ENCODE measurements around the gene METTL9. TPM values are rescaled to one million over a fixed set of nuclear protein-coding genes. Genes with fewer than 3 reads are reported as not detected.

METTL9 gene
- total RNA-seq, 4 donors from 2014 or later, result 160 to 210 (median 177) TPM

DNA sequence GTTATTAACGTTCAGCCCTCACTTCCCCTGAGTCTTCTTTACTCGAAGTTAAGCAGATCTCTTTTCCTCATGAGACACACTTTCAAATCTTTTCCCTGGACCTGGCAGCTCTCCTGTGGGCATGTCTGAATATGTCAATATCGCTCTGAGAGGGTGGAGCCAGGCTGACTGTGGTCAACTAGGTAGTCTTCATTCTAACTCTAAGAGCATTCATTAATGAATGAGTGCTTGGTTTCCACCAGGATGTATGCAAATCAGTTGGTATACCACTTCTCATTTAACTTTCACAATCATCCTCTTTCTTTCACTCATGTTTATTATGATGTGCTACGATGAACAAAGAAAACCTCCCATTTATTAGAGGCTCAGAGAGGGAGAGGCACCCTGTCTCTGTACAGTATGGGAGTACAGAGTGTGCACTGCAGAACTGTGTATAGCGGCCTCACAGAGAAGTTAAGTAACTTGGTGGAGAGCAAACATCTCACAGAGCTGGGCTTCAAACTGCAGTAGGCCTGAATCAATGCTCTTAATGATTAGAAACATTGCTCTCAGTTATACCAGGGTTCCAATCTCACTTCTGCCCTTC lies 104.3 kb downstream of the METTL9 start:
- WGBS, 2 donors, result 59 to 64% methylated on average over 5 of the region's 5 CpGs
- H3K4me3 ChIP-seq, result no peak overlapping the region
- no peak for DNase-seq (ENCODE audit: low spot score in 2 of 2)
- TF ChIP-seq POLR2A (IDR thresholded peaks at IDR 0.05) (no peak), EP300 (IDR thresholded peaks at IDR 0.05) (no peak)
- TF ChIP-seq, protein P1, sequence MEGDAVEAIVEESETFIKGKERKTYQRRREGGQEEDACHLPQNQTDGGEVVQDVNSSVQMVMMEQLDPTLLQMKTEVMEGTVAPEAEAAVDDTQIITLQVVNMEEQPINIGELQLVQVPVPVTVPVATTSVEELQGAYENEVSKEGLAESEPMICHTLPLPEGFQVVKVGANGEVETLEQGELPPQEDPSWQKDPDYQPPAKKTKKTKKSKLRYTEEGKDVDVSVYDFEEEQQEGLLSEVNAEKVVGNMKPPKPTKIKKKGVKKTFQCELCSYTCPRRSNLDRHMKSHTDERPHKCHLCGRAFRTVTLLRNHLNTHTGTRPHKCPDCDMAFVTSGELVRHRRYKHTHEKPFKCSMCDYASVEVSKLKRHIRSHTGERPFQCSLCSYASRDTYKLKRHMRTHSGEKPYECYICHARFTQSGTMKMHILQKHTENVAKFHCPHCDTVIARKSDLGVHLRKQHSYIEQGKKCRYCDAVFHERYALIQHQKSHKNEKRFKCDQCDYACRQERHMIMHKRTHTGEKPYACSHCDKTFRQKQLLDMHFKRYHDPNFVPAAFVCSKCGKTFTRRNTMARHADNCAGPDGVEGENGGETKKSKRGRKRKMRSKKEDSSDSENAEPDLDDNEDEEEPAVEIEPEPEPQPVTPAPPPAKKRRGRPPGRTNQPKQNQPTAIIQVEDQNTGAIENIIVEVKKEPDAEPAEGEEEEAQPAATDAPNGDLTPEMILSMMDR (IDR thresholded peaks at IDR 0.05), result no peak
- H3K36me3 ChIP-seq, result no peaks in the 10 kb centered on the region
- H3K27me3 ChIP-seq, result no peaks in the 10 kb centered on the region
- no peaks in the 10 kb centered on the region for H3K9me3 ChIP-seq
- no peak overlapping the region for H3K27ac ChIP-seq
- H3K4me1 ChIP-seq, result no peaks in the 10 kb centered on the region

DNA sequence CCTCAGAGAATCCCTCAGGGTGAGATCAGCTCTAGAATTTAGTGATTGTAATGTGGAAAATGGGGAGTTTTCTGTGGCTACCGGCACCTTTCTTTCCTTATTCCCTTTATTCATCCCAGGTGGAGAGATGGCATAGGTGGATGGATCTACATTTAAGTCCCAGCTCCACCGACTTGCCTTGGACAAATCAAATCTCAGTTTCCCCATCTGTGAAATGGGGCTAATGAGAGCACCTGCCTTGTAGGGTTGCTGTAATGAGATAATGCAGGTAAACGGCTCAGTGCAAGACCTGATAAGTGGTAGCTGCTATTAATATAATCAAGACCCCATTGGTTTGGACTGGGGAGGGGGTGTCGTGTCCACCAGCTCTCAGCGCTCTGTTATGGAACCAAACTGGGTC lies 104.9 kb downstream of the METTL9 start:
- Histone ChIP-seq H3K4me1 (no peaks in the 10 kb centered on the region), H3K9me3 (no peaks in the 10 kb centered on the region), H3K4me3 (no peak overlapping the region), H3K36me3 (no peaks in the 10 kb centered on the region), H3K27ac (no peak overlapping the region), H3K27me3 (no peaks in the 10 kb centered on the region)
- WGBS, 2 donors, result 93 to 94% methylated on average over 5 of the region's 5 CpGs
- TF ChIP-seq POLR2A (IDR thresholded peaks at IDR 0.05) (no peak), EP300 (IDR thresholded peaks at IDR 0.05) (no peak)
- no peak for DNase-seq (ENCODE audit: low spot score in 2 of 2)

DNA sequence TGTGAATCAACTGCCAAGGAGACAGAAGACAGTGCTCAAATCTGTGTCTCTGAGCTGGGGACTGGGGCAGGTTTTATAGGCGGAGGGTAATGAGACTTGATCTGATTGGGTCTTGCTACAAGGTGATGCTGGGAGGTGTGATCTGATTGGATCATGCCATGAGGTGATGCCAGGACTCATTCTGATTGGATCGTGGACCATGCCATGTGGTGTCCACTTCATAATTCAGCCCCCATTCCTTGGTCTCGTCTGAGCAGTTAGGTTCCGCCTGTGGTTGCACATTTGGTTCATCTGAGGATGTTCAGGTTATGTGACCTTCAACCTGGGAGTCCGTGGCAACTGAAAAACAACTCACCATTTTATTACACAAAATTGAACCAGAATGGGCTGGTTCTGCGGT lies 105.4 kb downstream of the METTL9 start:
- H3K36me3 ChIP-seq, result no peaks in the 10 kb centered on the region
- no peaks in the 10 kb centered on the region for H3K4me1 ChIP-seq
- no peak overlapping the region for H3K27ac ChIP-seq
- no peaks in the 10 kb centered on the region for H3K9me3 ChIP-seq
- DNase-seq (ENCODE audit: low spot score in 2 of 2), result no peak
- no peaks in the 10 kb centered on the region for H3K27me3 ChIP-seq
- WGBS, 2 donors, result 77 to 85% methylated on average over 6 of the region's 6 CpGs
- H3K4me3 ChIP-seq, result no peak overlapping the region
- no peak for TF ChIP-seq EP300 (IDR thresholded peaks at IDR 0.05)
- TF ChIP-seq, protein P1 (IDR thresholded peaks at IDR 0.05), result no peak
- TF ChIP-seq POLR2A (IDR thresholded peaks at IDR 0.05), result no peak

Small RNA genes lying within 50 kb of the gene (small RNA-seq; reads per million reads assigned to genes)
- gene RF00478 (not detected), gene RNU6-1005P (not detected), gene RNU6-196P (not detected)

Other genes with a start within 250 kb of the METTL9 start
- gene IGSF6, start 53.0 kb downstream of the METTL9 start, total RNA-seq, result 1 to 10 TPM in 3 of 4 donors, under 1 TPM in 1; 0.60 to 3.3 (median 1.8) TPM
- 1 to 10 TPM in 1 of 4 donors, under 1 TPM in 2, not detected in 1; 0.39 to 1.3 (median 0.90) TPM for gene OTOA, start 64.4 kb downstream of the METTL9 start, total RNA-seq

All from tibial nerve (tissue), 4 donors.